Keratinocyte (primary cell): ENCODE results near the gene CDH15.

Source experiments
- EZH2 ChIP-seq: IDR thresholded peaks from one replicate; pipeline ENCODE4 v1.6.1; 2012; ENCODE audit warnings: inconsistent platforms, mild to moderate bottlenecking, low read length, moderate library complexity
- TF ChIP-seq, protein P1 (sequence below), 3 experiments: IDR thresholded peaks in 1 of 3; conservative IDR thresholded peaks in 1 of 3; optimal IDR thresholded peaks in 1 of 3; 2 replicates in 2 of 3; 3 replicates in 1 of 3; pipeline versions ENCODE3 to v1.5.1; 2011; ENCODE audit warnings: low read length in 3 of 3, mild to moderate bottlenecking in 3 of 3, moderate library complexity in 2 of 3, control low read depth in 1 of 3, inconsistent platforms in 1 of 3; ENCODE audit not compliant: insufficient read depth in 2 of 3; ENCODE audit errors: extremely low read depth in 1 of 3

- TF ChIP-seq, protein P1, sequence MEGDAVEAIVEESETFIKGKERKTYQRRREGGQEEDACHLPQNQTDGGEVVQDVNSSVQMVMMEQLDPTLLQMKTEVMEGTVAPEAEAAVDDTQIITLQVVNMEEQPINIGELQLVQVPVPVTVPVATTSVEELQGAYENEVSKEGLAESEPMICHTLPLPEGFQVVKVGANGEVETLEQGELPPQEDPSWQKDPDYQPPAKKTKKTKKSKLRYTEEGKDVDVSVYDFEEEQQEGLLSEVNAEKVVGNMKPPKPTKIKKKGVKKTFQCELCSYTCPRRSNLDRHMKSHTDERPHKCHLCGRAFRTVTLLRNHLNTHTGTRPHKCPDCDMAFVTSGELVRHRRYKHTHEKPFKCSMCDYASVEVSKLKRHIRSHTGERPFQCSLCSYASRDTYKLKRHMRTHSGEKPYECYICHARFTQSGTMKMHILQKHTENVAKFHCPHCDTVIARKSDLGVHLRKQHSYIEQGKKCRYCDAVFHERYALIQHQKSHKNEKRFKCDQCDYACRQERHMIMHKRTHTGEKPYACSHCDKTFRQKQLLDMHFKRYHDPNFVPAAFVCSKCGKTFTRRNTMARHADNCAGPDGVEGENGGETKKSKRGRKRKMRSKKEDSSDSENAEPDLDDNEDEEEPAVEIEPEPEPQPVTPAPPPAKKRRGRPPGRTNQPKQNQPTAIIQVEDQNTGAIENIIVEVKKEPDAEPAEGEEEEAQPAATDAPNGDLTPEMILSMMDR (optimal IDR thresholded peaks at IDR 0.05 in 1 of 3, IDR thresholded peaks at IDR 0.05 in 1 of 3, conservative IDR thresholded peaks at IDR 0.05 in 1 of 3; ENCODE audit: extremely low read depth in 1 of 3, insufficient read depth in 2 of 3, low read length in 3 of 3) = no peak
- TF ChIP-seq EZH2 = no peak
These were observed 8.2 kb downstream of the CDH15 start for GRCh38 chr16:89179656-89180315.
